Natural killer cell treated with Interleukin-12 subunit alpha and Interleukin-12 subunit beta and Interleukin-15 and Interleukin-18, amount 100 ng/mL, for 72 hours (primary cell): ENCODE measurements around the gene SLC25A20. TPM values are rescaled to one million over a fixed set of nuclear protein-coding genes. Genes with fewer than 3 reads are reported as not detected.
"Not testable (repeated sequence)": the region's sequence is repeated elsewhere in the genome, so short reads cannot be mapped to it uniquely, and the experiment has no call there.

Experiments
- ATAC-seq, 2 donors: fragments of 150-1000 bp; cut with Tn5 transposase in 1 of 2; sonication (Bioruptor Pico), chemical (Tn5 transposase) in 1 of 2; 2 replicates each; pipeline ENCODE4 v1.10.0; 2021
- DNase-seq: peaks from one replicate; pipeline ENCODE4 v3.0.0; 2022; ENCODE audit warnings: low spot score
- H3K27ac Mint-ChIP-seq, 2 donors: 1 replicate in 1 of 2; 2 replicates in 1 of 2; pipeline ENCODE4 v1.8.0; 2022; ENCODE audit warnings: mixed read lengths in 2 of 2, mild to moderate bottlenecking in 1 of 2, moderate library complexity in 1 of 2
- H3K27me3 Mint-ChIP-seq, 2 donors: 1 replicate in 1 of 2; 2 replicates in 1 of 2; pipeline ENCODE4 v1.8.0; 2022; ENCODE audit warnings: mixed read lengths in 2 of 2
- H3K36me3 Mint-ChIP-seq: one replicate; pipeline ENCODE4 v1.8.0; 2022; ENCODE audit warnings: mixed read lengths
- H3K4me1 Mint-ChIP-seq, 2 donors: 1 replicate in 1 of 2; 2 replicates in 1 of 2; pipeline ENCODE4 v1.8.0; 2022; ENCODE audit warnings: low read depth in 2 of 2, mixed read lengths in 2 of 2, mild to moderate bottlenecking in 1 of 2
- H3K4me3 Mint-ChIP-seq: one replicate; pipeline ENCODE4 v1.8.0; 2022; ENCODE audit warnings: mixed read lengths
- H3K9me3 Mint-ChIP-seq: 2 replicates; pipeline ENCODE4 v1.8.0; 2022; ENCODE audit warnings: mixed read lengths
- total RNA-seq, 2 donors: library from RNA; stranded (reverse); gene quantifications; one replicate each; pipeline ENCODE4 v1.2.3, GENCODE V29; 2022

SLC25A20 gene
- total RNA-seq, 2 donors from 2014 or later: 27.8 to 32.5 TPM

GRCh38 chr3:48847504-48848423 is 50.9 kb downstream of the SLC25A20 start, which contains the start of gene PRKAR2A:
Gene PRKAR2A, minus strand, starts transcription at chr3:48847874. Its CDS starts 278 bp downstream, at chr3:48847596.
- Mint-ChIP-seq H3K27me3 (no peaks in the 10 kb centered on the region), H3K36me3 (no peaks in the 10 kb centered on the region), H3K4me3 (peak within 1 kb of the TSS; percentile 84), H3K4me1 (peaks cover 12 to 13% of the 10 kb centered on the region in 2 donors), H3K9me3 (no peaks in the 10 kb centered on the region), H3K27ac (peak within 1 kb of the TSS; percentile 86 to 95)
- DNase-seq (peak; percentile 95), ATAC-seq (peak; percentile 97 to 99)

- no peaks in the 10 kb centered on the region for H3K9me3 Mint-ChIP-seq
- no peaks in the 10 kb centered on the region for H3K36me3 Mint-ChIP-seq
- peaks cover 13 to 15% of the 10 kb centered on the region in 2 donors for H3K4me1 Mint-ChIP-seq
- H3K4me3 Mint-ChIP-seq: peak overlapping the region; percentile 84
- DNase-seq: peak; percentile 64
- H3K27me3 Mint-ChIP-seq: no peaks in the 10 kb centered on the region
- H3K27ac Mint-ChIP-seq: peak overlapping the region; percentile 86 to 95
- peak; percentile 58 to 63 for ATAC-seq
Observed at GRCh38 chr3:48847053-48847503, 51.6 kb downstream of the SLC25A20 start.

DNA sequence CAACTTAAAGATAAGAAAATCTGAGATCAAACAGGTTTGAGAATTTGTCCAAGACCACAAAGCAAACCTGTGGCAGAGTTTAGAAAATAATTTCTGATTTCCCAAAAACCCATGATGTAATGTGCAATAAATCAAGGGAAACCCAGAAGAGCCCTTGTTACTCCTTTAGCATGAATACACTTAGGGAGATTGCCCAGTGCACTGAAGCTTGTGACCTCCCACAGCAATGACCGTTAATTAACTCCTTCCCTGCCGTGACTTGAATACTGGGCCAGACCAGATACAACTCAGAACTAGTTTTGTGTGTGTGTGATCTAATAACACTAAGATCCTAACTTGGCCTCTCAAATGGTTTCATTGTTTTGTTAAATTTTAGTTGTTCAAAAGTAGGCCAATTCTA is 53.5 kb downstream of the SLC25A20 start:
- peaks cover 13 to 17% of the 10 kb centered on the region in 2 donors for H3K4me1 Mint-ChIP-seq
- peak overlapping the region in 1 of 2 donors; percentile 41 for H3K27ac Mint-ChIP-seq
- no peaks in the 10 kb centered on the region for H3K36me3 Mint-ChIP-seq
- H3K4me3 Mint-ChIP-seq: peak overlapping the region; percentile 84
- no peak for DNase-seq
- no peaks in the 10 kb centered on the region for H3K27me3 Mint-ChIP-seq
- H3K9me3 Mint-ChIP-seq: no peaks in the 10 kb centered on the region
- ATAC-seq: no peak

DNA sequence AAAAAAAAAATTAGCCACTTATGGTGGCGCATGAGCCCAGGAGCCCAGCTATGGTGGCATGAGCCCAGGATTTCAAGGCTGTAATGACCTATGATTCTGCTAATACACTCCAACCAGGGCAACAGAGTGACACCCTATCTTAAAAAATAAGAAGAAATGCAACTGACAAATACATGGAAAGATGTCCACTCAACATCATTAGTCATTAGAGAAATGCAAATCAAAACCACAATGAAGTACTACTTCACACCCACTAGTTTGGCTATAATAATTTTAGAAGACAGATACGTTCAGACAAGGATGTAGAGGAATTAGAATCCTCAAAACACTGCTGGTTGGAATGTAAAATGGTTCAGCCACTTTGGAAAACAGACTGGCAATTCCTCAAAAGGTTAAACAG is 61.5 kb downstream of the SLC25A20 start:
- Mint-ChIP-seq H3K9me3 (no peaks in the 10 kb centered on the region), H3K4me1 (peaks cover 6 to 20% of the 10 kb centered on the region in 2 donors), H3K4me3 (no peak overlapping the region), H3K27ac (peak overlapping the region in 1 of 2 donors; percentile 43), H3K27me3 (no peaks in the 10 kb centered on the region), H3K36me3 (no peaks in the 10 kb centered on the region)
- DNase-seq (no peak), ATAC-seq (no peak)

- Mint-ChIP-seq H3K36me3 (no peaks in the 10 kb centered on the region), H3K4me3 (no peak overlapping the region), H3K27me3 (no peaks in the 10 kb centered on the region), H3K4me1 (peaks cover 6 to 17% of the 10 kb centered on the region in 2 donors), H3K27ac (no peak overlapping the region), H3K9me3 (no peaks in the 10 kb centered on the region)
- no peak for ATAC-seq
- DNase-seq: no peak
Observed at GRCh38 chr3:48835650-48836366, 62.9 kb downstream of the SLC25A20 start.

GRCh38 chr3:48832684-48833083 is 66.0 kb downstream of the SLC25A20 start:
- DNase-seq (no peak), ATAC-seq (no peak)
- H3K4me1 Mint-ChIP-seq: peaks cover 6 to 8% of the 10 kb centered on the region in 2 donors
- no peak overlapping the region for H3K27ac Mint-ChIP-seq
- H3K27me3 Mint-ChIP-seq: no peaks in the 10 kb centered on the region
- no peaks in the 10 kb centered on the region for H3K9me3 Mint-ChIP-seq
- no peak overlapping the region for H3K4me3 Mint-ChIP-seq
- no peaks in the 10 kb centered on the region for H3K36me3 Mint-ChIP-seq

DNA sequence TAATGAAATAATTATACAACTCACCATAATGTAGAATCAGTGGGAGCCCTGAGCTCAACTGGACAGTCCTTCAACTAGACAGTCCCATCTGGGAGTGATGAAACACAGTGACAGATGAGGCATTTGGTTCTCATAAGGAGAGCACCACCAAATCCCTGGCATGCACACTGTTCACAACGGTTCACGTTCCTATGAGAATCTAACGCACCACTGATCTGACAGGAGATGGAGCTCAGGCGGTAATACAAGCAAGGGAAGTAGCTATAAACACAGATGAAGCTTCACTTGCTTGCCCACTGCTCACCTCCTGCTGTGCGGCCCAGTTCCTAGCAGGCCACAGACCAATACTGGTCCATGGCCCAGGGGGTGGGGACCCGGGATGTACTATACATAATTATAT is 68.0 kb downstream of the SLC25A20 start:
- H3K4me3 Mint-ChIP-seq: no peak overlapping the region
- H3K27me3 Mint-ChIP-seq: no peaks in the 10 kb centered on the region
- H3K27ac Mint-ChIP-seq: no peak overlapping the region
- H3K4me1 Mint-ChIP-seq: peaks cover 0 to 7% of the 10 kb centered on the region in 2 donors
- ATAC-seq (no peak), DNase-seq (no peak)
- H3K36me3 Mint-ChIP-seq: no peaks in the 10 kb centered on the region
- no peaks in the 10 kb centered on the region for H3K9me3 Mint-ChIP-seq

- not testable (repeated sequence) for H3K27me3 Mint-ChIP-seq, ATAC-seq, H3K4me3 Mint-ChIP-seq, DNase-seq, H3K36me3 Mint-ChIP-seq, H3K9me3 Mint-ChIP-seq, H3K4me1 Mint-ChIP-seq, H3K27ac Mint-ChIP-seq
Observed at GRCh38 chr3:48829525-48829924, 69.2 kb downstream of the SLC25A20 start.

- H3K27ac Mint-ChIP-seq, H3K36me3 Mint-ChIP-seq, H3K4me3 Mint-ChIP-seq, DNase-seq, H3K4me1 Mint-ChIP-seq, H3K27me3 Mint-ChIP-seq, H3K9me3 Mint-ChIP-seq, ATAC-seq: not testable (repeated sequence)
Observed at GRCh38 chr3:48827874-48828273, 70.8 kb downstream of the SLC25A20 start.

GRCh38 chr3:48826451-48826850 is 72.2 kb downstream of the SLC25A20 start:
- H3K36me3 Mint-ChIP-seq: no peaks in the 10 kb centered on the region
- no peaks in the 10 kb centered on the region for H3K9me3 Mint-ChIP-seq
- no peak for ATAC-seq
- H3K27me3 Mint-ChIP-seq: no peaks in the 10 kb centered on the region
- H3K4me3 Mint-ChIP-seq: no peak overlapping the region
- H3K27ac Mint-ChIP-seq: no peak overlapping the region
- H3K4me1 Mint-ChIP-seq: peaks cover 0 to 9% of the 10 kb centered on the region in 2 donors
- no peak for DNase-seq

GRCh38 chr3:48820612-48821324 is 77.9 kb downstream of the SLC25A20 start:
- H3K4me1 Mint-ChIP-seq: peaks cover 26 to 27% of the 10 kb centered on the region in 2 donors
- no peak for ATAC-seq
- H3K27me3 Mint-ChIP-seq: no peaks in the 10 kb centered on the region
- H3K27ac Mint-ChIP-seq: no peak overlapping the region
- no peak overlapping the region for H3K4me3 Mint-ChIP-seq
- no peaks in the 10 kb centered on the region for H3K9me3 Mint-ChIP-seq
- no peak for DNase-seq
- H3K36me3 Mint-ChIP-seq: no peaks in the 10 kb centered on the region

DNA sequence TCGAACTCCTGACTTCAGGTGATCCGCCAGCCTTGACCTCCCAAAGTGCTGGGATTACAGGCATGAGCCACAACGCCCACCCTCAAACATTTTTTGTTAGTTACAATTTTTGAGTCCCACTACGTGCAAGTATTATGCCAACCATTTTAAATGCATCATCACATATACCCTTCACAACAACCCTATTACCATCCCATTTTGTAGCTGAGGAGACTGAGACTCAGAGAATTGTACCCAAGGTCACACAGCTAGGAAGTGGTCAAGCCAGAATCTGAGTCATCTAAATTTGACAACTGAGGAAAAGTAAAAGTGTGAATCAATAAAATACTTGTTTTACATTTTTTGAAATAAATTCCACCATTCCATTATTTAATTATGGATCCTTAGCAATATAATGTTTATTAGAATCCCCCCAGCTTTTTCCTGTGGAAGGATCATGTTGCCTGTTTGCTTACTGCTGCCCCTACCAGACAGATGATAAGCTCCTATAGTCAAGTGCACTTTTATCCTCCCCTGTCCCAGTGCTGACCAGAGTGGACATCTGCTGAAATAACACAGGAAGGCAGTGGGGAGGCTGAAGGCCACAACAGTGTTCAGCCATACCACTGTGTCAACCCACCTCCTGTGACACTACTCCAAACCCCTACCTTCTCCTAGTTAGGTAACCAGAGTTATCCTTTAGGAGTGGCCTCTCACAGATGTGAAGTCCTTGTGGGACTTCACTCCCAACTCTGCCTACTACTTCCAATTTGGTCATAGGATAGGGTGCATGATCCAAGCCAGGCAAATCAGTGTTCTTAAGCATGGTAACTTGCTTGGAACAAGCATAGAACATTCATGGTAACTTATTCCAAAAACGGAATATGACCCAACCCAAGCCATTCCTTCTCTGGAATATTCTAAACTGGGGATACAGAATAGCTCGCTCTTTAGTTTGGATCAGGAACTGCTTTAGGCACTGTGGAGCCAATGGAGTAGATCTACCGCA is 79.2 kb downstream of the SLC25A20 start:
- peak; percentile 52 to 60 for ATAC-seq
- H3K27me3 Mint-ChIP-seq: no peaks in the 10 kb centered on the region
- no peaks in the 10 kb centered on the region for H3K9me3 Mint-ChIP-seq
- H3K36me3 Mint-ChIP-seq: no peaks in the 10 kb centered on the region
- no peak for DNase-seq
- peak overlapping the region in 1 of 2 donors; percentile 37 for H3K27ac Mint-ChIP-seq
- H3K4me3 Mint-ChIP-seq: peak overlapping the region; percentile 17
- peaks cover 26 to 27% of the 10 kb centered on the region in 2 donors for H3K4me1 Mint-ChIP-seq
